Thyroid gland (tissue), 4 donors: Measurements from ENCODE around the gene CD38.

Source experiments
- CTCF ChIP-seq, 6 experiments: fragments of 200-600 bp in 3 of 6; fragments of 450-650 bp in 3 of 6; sonication (generic) in 3 of 6; IDR thresholded peaks; one replicate each; pipeline ENCODE4 v1.5.1; 2016 to 2019; ENCODE audit warnings: antibody characterized with exemption in 6 of 6, mild to moderate bottlenecking in 2 of 6, inconsistent platforms in 1 of 6, moderate library complexity in 1 of 6
- POLR2A ChIP-seq, 2 donors: fragments of 450-650 bp; IDR thresholded peaks; one replicate each; pipeline ENCODE4 v1.6.1; 2017; ENCODE audit warnings: antibody characterized with exemption in 2 of 2, mild to moderate bottlenecking in 2 of 2, moderate library complexity in 1 of 2

GRCh38 chr4:15847746-15848145 is 69.6 kb downstream of the CD38 start:
- TF ChIP-seq POLR2A (IDR thresholded peaks at IDR 0.05) (no peak), CTCF (IDR thresholded peaks at IDR 0.05) (no peak)
